Uterus (tissue), 2 donors: ENCODE results near the gene STAT2.
"Not testable (repeated sequence)": the region's sequence is repeated elsewhere in the genome, so short reads cannot be mapped to it uniquely, and the experiment has no call there.

Experiments
- CTCF ChIP-seq, 4 experiments: fragments of 200-600 bp in 2 of 4; fragments of 450-650 bp in 2 of 4; sonication (generic) in 2 of 4; IDR thresholded peaks; one replicate each; pipeline ENCODE4 v1.5.1; 2016 to 2019; ENCODE audit warnings: antibody characterized with exemption in 4 of 4, mild to moderate bottlenecking in 2 of 4, moderate library complexity in 1 of 4
- POLR2A ChIP-seq, 2 donors: fragments of 450-650 bp; IDR thresholded peaks; one replicate each; pipeline ENCODE4 v1.6.1; 2016; ENCODE audit warnings: antibody characterized with exemption in 2 of 2, mild to moderate bottlenecking in 1 of 2, moderate library complexity in 1 of 2

GRCh38 chr12:56399466-56399865 is 39.6 kb upstream of the STAT2 start:
- TF ChIP-seq CTCF, POLR2A (IDR thresholded peaks at IDR 0.05): not testable (repeated sequence)
